ENCODE results near the gene RHBDL3.
"Not testable (repeated sequence)": the region's sequence is repeated elsewhere in the genome, so short reads cannot be mapped to it uniquely, and the experiment has no call there.

The RHBDL3 gene

DNA sequence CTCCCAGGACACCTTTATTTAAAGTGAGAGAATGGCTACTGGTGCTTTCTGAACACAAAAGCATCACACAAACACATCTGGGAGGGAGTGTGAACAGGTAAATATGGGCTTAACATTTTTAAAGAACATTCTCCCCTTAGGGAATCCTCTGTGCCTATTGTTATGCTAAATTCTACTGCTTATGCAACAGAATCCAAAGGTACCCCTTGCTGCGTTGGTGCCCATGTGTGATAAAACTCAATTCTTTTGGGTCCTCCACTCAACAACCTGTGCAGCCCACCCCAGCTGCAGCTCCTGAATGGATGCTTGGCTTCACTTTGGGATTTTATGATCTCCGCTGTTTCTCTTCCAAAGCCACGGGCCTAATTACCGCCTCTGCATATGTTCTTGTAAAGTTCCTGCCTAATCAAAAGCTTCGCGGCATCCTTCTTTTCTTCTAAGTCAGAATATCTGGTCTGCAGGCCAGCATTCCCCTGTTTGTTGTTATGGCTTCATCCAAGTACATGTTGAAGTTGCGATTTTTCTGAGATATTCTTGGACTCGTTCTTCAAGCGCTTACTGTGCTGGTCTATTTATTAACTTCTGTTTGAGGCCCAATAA is 23.9 kb downstream of the RHBDL3 start:
- no peak for DNase-seq (ENCODE audit: low read depth)

DNA sequence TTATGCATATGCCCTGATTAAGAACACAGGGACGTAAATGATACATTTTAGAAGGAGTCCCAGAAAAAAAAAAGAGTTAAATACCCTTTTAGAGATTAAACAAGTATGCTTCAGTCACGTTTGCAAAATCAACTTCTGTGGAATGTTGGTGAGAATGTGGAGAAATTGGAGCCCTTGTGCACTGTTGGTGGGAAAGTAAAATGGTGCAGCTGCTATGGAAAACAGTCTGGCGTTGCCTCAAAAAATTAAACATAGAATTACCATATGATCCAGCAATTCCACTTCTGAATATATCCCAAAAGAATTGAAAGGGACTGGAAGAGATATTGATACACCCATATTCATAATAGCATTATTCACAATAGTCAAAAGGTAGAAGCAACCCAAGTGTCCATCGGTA is 26.5 kb downstream of the RHBDL3 start:
- DNase-seq (ENCODE audit: low read depth): no peak

DNA sequence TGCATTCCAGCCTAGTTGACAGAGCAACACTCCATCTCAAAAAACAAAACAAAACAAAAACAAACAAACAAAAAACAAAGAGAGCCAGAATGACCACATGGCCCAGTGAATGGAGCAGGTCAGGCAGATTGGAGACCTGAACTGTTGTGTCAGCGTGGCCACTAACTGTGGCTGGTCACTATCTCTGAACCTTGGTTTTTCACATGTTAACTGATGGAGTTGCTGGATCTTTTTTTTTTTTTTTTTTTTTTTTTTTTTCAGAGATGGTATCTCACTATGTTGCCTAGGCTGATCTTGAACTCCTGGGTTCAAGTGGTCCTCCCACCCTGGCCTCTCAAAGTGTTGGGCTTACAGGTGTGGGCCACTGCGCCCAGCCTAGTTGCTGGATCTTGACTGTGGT is 31.8 kb downstream of the RHBDL3 start:
- no peak for DNase-seq (ENCODE audit: low read depth)

DNA sequence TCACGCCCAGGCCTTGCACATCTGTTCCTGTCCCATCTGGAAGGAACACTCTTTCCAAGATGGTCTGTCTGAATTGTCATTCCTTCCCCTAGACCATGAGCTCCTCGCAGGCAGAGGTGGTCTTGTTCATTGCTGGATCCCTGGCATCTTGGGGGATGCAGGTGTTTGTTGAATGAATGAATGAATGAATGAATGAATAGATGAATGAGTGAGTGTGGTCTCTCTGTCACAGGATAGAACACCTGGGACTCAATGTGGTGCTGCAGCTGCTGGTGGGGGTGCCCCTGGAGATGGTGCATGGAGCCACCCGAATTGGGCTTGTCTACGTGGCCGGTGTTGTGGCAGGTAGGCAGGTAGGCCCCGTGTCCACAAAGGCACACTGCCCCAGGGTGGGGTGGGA is 32.2 kb downstream of the RHBDL3 start:
- no peak for DNase-seq (ENCODE audit: low read depth)

DNA sequence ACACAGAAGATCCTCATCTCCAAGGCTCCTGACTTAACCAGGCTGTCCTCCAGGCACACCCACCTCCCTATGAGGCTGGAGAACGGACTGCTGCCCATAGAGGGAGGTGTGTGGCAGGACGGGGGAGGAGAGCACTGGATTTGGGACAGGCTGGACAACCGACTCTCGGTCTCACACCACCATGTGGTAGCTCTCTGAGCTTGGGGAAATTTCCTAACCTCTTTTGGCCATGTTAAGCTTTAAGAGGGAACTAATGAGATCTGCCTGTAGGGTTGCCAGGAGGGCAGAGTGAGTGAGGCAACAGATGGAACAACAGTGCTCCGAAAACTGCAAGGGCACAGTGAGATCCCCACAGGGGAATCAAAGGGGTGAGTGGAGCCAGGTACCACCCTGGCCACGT is 32.7 kb downstream of the RHBDL3 start:
- DNase-seq (ENCODE audit: low read depth): no peak

DNA sequence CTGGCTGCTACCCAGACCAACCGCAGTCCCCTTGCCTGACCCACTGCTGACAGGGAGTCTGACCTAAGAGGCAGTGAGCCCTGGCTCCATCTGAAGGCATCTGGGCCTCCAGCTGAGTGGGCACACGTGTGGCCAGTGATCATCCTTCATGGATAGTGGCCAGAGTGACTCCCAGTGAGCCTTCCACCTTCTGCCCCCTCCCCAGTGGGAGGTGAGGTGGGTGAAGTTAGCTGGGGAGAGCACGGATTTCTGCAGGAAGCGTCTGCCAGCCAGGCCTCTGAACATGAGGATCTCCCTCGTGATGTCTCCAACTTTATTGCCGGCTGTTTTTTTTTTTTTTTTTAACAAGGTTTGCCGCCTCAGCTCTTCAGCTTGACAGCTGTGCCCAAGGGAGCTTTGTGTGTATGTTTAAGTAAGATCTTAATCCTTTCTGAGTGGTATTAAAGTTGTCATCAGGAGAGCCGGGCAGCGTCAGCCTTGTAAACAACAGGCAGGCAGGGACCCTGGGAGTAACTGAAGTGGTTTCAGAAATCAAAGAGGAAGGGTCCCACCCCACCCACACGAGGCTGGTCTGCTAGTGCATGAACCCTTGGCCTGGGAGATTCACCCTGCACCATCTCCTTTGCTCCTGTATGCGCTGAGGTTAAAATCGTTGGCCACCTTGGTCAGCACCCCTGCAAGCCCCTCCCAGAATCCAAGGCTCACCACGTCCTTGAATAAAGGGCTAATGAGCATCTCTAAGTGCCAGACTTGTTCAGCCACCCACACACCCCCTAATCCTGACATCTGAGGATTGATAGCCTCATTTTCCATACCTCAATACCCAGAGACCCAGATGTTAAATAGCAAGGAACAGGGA is 33.3 kb downstream of the RHBDL3 start:
- no peak for DNase-seq (ENCODE audit: low read depth)

DNA sequence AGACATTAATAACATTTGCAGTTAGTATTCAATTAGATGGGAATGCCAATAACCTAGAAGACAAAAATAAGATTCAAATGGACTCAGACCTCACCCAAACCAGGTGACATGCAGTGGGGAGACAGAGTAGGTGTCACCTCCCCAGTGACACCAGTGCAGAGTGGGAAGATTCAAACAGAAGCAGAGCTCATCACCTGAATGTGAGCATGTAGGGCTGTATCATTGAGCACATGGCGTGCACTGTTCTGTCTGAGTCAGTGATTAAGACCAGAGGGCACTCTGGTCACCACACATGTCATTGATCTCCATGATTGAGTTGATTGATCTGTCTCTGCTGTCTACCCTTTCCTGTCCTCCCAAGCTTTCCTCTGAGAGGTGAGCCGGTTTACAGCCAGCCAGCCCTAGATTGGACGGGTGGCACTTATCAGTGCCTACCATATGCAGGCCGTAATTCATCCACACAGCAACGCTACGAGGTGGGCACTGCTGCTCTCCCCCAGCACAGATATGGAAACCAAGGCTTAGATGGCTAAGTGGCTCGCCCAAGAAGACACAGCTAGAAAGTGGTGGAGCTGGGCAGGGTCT is 34.0 kb downstream of the RHBDL3 start:
- no peak for DNase-seq (ENCODE audit: low read depth)

DNA sequence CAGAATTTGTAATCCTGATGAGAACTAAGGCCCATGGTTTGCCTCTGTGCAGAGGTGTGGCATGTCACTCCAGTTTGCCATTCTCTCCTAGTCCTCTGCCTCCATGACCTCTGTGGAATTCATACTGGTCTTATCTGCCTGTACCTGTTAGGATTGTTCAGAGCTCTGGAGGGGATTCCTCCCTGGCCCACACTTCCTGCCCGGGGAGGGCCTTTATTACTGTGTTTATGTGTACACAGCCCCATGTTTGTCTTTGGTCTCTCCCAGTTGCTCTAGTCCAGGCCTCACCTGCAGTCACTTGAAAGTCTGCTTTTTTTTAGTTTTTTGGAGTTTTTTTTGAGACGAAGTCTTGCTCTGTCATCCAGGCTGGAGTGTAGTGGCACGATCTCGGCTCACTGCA is 36.4 kb downstream of the RHBDL3 start:
- DNase-seq (ENCODE audit: low read depth): no peak

DNA sequence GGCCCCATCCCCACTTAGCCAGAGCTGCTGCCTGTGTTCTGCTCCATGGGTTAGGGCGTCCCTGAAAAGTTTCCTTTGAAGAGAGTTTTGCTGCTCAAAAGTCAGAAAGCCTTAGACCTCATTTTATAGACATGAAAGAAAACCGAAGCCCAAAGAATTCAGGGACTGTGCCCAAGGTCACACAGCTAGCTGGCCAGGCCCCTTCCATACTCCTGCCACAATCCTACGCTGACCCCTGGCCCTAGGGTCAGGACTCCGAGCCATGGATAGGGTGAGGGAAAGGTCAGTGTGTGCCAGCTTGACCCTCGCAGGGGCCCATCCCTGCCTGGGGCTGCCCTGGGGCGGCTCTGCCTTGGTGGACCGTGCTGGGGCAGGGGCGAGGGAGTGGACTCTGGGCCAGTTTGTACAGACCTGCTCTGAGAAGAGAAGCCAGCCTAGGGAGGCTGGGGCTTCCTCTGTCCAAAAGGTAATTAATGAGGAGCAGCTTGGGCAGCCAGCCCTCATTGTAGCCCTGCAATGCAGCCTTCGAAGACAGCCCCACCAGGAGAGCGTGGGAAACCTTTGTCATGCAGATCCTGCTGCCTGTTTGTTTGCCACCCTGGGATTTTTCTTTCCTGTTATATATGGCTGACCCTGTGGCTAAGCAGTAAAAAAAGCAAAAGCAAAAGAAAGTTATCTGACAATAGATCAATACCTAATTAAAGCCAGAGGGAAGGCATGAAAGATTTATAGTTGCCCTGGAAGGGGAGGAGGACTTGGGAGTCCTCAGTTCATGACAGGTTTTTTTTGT is 37.4 kb downstream of the RHBDL3 start:
- peak; percentile 15 for DNase-seq (ENCODE audit: low read depth)

DNA sequence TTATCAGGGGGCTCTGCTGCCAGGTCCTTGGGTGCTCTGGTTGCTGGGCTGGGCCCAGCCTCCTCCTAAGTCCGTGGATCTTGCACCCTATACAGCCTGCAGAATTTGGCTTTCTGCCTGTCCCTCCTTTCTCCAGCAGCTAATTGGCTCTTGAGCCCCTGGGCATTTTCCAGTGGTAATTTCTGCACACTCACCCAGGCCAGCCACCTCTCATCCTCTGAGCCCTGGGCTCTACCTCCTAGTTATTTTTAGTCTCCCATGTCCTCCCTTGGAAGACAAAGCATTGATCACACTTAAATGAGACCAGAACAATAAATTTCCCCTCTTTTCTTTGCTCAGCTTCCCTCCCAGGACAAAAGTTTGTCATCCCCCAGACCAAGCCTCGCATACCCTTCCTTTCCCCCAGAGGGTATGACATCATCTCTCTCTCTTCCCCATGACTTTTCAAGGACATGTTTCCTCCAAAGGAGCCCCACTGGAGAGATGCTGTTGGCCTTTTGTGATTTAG is 38.2 kb downstream of the RHBDL3 start:
- peak; percentile 52 for DNase-seq (ENCODE audit: low read depth)

DNA sequence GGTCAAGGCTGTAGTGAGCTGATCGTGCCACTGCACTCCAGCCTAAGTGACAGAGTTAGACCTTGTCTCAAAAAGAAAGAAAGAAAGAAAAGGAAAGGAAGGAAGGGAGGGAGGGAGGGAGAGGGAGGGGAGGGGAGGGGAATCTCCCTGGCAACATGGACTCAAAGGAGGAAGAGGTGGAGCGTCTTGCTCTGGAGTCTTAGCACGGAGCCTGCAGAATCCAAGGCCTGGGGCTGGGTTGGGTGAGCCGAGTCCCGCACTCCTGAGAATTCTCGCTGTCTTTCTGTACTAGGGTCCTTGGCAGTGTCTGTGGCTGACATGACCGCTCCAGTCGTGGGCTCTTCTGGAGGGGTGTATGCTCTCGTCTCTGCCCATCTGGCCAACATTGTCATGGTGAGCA is 39.4 kb downstream of the RHBDL3 start:
- DNase-seq (ENCODE audit: low read depth): no peak

DNA sequence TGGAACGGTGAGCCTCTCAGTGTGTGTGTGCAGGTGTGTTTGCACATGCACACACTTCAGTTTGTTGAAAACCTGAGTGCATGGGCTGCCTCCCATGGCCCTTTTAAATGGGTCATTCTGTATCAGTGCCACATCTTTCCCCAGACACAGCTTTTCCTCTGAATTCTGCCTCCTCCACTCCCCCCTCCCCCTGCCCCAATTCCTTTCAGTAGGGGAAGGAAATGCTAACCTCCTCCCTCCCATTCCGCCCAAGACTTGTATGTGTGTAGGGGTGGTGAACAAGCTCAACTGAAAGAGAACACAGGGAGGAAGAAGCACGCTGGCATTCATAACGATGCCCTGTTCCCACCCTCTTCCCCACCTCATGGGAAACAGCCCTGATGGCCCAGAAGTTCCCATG is 42.0 kb downstream of the RHBDL3 start:
- no peak for DNase-seq (ENCODE audit: low read depth)

DNA sequence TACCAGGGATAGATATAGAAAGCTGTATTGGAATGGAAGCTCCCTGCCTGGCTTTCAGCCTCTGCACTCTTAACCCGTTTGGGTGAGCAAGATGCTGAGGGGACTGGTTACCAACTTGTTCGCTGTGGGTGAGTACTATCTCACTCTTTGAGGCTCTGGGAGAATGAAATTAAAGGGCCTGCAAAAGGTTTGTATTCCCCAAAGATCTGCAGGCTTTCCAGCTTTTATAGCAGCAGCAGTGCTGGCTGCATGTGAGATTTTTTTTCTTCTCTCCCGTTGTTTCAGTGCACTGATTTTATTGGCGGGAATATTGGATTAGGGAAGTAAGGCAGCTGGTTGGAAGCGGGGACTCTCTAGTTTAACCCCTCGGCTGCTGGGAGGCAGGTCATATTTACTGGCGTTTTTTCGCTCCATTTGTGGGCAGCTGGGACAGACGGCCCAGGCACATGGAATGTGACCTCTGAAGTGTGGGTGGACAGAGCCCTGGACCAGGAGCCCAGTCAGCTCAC is 45.5 kb downstream of the RHBDL3 start:
- DNase-seq (ENCODE audit: low read depth): peak; percentile 19

DNA sequence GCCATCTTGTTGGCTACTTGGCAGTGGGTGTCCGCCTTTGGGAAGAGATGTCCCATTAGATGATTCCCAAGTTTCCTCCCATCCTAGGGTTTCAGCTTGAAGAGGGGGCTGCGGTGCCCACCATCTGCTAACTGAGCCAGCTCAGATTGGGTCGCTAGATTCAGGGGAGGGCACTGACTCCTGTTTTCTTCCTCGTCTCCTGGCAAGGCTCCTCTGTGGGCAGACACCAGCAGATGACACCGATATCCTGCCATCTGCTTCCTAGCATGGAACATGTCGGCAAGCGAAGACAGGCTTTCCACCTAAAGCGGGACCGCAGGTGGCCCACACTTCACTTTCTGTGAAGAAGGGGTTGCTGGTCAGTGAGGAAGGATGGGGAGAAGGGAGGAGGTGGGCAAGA is 49.0 kb downstream of the RHBDL3 start:
- DNase-seq (ENCODE audit: low read depth): no peak

DNA sequence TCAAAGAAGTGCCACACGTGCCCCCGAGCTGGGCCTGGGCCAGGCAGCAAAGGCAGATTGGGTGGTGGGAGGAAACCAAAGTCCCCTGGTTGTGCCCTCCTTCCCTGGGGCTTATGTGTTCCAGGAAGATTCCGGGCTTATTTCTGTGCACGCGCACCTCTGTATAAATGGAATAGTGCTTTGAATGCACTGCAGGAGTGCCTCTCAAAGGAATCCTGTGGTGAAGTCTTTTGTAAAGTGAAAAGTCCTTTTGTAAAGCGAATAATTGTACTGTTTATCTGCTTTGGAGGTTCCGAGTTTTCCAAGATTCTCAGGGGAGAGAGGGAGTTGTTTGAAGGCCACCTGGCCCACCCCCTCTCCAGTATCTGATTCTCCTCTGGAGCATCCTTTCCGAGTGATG is 49.5 kb downstream of the RHBDL3 start:
- no peak for DNase-seq (ENCODE audit: low read depth)

DNA sequence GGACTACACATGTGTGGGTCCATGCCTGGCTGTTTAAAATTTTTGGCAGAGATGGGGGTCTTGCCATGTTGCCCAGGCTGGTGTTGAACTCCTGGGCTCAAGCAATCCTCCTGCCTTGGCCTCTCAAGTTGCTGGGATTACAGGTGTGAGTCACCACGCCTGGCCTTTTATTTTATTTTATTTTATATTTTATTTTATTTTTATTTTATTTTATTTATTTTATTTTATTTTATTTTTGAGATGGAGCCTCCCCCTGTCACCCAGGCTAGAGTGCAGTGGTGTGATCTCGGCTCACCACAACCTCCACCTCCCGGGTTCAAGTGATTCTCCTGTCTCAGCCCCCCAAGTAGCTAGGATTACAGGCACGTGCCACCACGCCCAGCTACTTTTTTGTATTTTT is 51.0 kb downstream of the RHBDL3 start:
- not testable (repeated sequence) for DNase-seq (ENCODE audit: low read depth)

DNA sequence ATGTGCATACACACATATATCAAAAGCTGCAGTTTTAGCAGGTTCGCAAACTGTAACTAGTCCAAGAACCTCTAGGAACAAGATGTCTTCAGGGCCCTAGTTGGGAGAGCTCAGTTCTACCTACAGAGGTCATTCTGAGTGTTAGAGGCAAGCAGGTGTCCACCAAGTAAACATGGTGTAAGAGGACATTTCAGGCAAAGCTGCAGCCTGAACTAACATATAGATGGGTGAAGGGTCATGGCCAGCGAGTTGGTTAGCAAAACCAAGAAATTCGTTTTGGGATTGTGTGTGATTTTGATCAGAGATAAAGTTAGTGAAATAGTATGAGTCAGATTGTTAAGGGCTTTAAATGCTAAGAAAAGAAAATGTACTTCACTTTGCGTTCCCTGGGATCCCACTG is 51.7 kb downstream of the RHBDL3 start:
- DNase-seq (ENCODE audit: low read depth): no peak

DNA sequence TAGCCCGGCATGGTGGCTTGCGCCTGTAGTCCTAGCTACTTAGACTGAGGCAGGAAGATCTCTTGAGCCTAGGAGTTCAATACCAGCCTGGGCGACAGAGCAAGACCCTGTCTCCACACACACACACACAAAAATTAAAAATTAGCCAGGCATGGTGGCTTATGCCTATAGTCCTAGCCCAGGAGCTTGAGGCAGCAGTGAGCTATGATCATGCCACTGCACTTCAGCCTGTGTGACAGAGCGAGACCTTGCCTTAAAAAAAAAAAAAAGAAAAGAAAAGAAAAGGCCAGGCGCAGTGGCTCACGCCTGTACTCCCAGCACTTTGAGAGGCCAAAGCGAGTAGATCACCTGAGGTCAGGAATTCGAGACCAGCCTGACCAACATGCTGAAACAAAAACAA is 52.4 kb downstream of the RHBDL3 start:
- no peak for DNase-seq (ENCODE audit: low read depth)

DNA sequence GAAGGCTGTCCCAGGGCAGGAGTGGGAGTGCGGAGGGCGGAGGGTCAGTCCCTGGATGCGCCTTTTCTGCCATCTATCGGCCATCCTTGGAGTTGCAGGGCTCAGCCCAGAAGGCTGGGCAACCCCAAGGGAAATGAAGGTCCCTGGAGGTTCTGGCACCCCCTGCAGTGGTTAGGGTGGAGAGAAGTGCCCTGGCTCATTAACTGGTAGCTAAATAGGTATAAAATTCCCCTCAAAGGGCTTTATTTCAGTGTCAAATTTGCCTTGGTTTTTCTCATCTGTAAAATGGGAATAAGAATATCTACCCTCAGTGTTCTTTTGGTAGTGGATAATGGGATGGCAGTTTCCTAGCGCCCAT is 53.9 kb downstream of the RHBDL3 start:
- DNase-seq (ENCODE audit: low read depth): peak; percentile 69

DNA sequence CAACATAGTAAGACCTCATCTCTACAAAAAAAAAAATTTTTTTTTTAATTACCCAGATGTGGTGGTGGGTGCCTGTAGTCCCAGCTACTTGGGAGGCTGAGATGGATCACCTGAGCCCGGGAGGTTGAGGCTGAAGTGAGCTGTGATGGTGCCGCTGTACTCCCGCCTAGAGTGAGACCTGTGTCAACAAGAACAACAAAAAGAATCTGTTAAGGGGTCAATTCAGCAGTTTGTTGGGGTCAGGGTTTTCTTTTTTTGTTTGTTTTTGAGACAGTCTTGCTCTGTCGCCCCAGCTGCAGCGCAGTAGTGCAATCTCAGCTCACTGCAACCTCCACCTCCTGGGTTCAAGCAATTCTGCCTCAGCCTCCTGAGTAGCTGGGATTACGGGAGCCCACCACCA is 54.4 kb downstream of the RHBDL3 start:
- not testable (repeated sequence) for DNase-seq (ENCODE audit: low read depth)

DNA sequence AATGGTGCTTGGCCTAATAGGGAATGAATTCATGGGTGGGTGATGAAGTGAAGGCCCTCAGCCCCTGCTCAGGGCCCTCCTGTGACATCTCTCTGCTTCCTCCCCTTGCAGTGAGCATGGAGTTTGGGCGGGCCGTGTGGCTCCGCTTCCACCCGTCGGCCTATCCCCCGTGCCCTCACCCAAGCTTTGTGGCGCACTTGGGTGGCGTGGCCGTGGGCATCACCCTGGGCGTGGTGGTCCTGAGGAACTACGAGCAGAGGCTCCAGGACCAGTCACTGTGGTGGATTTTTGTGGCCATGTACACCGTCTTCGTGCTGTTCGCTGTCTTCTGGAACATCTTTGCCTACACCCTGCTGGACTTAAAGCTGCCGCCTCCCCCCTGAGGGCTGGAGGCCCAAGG is 55.2 kb downstream of the RHBDL3 start:
- no peak for DNase-seq (ENCODE audit: low read depth)

DNA sequence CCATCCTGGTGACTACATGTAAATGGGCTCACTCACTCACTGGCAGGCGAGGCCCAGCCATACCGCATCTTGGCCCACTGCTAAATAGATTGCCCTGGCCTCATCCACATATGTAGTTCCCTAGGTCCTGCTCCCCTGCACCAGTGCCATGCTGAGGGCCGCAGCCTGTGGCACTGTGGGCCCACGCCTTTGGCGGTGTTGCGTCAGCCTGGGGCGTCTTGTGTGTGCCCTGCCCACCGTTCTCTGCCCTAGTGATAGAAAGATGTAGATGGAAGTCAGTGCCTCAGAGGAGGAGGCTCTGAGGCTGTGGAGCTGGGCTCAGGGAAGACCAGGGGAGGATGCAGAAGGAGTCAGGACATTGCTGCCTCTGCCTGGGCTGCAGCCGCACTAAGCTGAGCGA is 57.4 kb downstream of the RHBDL3 start:
- DNase-seq (ENCODE audit: low read depth): no peak
